ENCODE results near the gene PIPOX. TPM values are rescaled to one million over a fixed set of nuclear protein-coding genes. Genes with fewer than 3 reads are reported as not detected.

PIPOX gene
- total and polyA plus RNA-seq, 8 donors = 1.1 to 3.3 (median 2.2) TPM

DNA sequence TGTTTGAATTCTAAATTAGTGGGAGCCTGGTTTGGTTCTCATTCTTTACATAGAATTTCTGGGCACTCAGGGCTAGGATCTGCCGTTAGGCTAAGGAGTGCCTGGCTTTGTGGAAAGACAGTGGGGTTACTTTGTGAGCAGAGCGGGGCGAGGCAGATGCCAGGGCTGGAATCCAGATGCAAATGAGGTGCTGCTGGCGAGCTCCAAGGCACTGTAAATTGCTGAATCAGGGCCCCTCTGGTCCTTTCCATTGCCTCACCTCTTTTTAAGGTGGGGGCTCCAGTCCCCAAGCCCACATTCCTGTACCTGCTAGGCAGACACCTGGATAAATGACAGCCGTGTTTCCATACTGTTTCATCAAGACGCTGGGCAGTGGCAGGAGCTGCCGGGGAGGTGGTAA, 33.8 kb downstream of the PIPOX start:
- DNase-seq = no peak
- intact Hi-C loops (cut with DNase I) = no loop called here
- peak; percentile 39 for ATAC-seq
- no peak overlapping the region for H3K4me3 ChIP-seq
- no peaks in the 10 kb centered on the region for H3K9me3 ChIP-seq
- TF ChIP-seq, protein P1, sequence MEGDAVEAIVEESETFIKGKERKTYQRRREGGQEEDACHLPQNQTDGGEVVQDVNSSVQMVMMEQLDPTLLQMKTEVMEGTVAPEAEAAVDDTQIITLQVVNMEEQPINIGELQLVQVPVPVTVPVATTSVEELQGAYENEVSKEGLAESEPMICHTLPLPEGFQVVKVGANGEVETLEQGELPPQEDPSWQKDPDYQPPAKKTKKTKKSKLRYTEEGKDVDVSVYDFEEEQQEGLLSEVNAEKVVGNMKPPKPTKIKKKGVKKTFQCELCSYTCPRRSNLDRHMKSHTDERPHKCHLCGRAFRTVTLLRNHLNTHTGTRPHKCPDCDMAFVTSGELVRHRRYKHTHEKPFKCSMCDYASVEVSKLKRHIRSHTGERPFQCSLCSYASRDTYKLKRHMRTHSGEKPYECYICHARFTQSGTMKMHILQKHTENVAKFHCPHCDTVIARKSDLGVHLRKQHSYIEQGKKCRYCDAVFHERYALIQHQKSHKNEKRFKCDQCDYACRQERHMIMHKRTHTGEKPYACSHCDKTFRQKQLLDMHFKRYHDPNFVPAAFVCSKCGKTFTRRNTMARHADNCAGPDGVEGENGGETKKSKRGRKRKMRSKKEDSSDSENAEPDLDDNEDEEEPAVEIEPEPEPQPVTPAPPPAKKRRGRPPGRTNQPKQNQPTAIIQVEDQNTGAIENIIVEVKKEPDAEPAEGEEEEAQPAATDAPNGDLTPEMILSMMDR (IDR thresholded peaks at IDR 0.05) = no peak
- no peak overlapping the region for H3K27ac ChIP-seq
- H3K36me3 ChIP-seq = peaks cover 0 to 47% of the 10 kb centered on the region in 2 donors
- no peaks in the 10 kb centered on the region for H3K27me3 ChIP-seq
- H3K4me1 ChIP-seq = no peaks in the 10 kb centered on the region

DNA sequence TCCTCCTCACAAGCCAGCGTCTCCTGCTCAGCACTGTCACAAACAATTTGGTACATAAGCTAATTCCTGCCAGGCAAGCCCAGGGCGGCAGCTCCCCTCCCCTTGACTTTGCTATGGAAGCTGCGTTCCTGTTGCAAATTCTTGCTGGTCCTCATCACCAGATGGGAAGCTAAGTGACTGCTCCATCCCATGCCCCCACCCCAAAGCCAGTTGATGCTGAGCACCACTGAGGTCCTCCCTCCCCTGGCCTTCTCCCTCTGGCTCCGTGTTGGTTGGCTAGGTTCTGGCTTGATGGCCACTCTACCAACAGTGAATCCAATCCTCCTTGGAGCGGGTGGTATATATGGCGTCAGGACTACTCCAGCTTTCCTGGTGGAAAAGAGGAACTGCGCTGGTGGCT, 34.4 kb downstream of the PIPOX start:
- intact Hi-C loops (cut with DNase I) = no loop called here
- Histone ChIP-seq H3K27me3 (no peaks in the 10 kb centered on the region), H3K36me3 (peaks cover 0 to 53% of the 10 kb centered on the region in 2 donors), H3K4me3 (no peak overlapping the region), H3K9me3 (no peaks in the 10 kb centered on the region), H3K27ac (no peak overlapping the region), H3K4me1 (no peaks in the 10 kb centered on the region)
- no peak for ATAC-seq
- TF ChIP-seq, protein P1 (IDR thresholded peaks at IDR 0.05) = no peak
- DNase-seq = no peak

DNA sequence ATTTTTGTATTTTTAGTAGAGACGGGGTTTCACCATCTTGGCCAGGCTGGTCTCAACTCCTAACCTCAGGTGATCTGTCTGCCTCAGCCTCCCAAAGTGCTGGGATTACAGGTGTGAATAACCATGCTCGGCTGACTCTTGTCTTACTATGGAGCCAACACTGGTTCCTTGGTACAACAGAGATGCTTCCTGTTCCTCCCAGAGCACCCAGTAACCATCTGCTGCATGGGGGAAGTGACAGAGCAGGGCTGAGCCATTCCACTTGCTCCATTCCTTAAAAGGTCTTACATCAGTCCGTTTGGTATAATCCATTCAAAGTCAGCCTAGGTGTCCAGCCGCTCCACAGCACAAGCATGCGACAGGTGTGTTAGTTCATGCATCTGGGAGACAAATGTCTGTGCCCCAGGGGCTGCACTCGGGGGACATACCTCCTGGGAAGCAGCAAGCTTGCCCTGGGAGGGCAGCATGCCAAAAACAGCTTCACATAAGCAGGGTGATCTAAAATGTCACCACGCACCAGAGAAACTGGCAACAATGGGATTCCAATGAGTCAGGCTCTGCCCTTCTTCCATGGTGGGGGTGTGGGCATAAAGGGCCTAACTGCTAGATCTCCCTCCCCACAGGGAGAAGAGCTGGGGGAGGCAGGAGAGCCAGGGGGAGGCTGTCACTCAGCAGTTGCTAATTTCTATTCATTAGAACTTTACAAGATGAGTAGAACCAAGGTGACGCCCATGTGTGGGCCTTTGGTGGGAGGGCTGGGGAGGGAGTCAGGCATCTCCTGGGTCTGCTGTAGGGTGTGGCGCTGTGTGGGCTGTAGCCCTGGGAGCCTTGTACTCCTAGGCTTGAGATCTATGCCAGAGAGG, 35.5 kb downstream of the PIPOX start:
- DNase-seq = no peak
- intact Hi-C loops (cut with DNase I) = no loop called here
- TF ChIP-seq, protein P1 (IDR thresholded peaks at IDR 0.05) = no peak

DNA sequence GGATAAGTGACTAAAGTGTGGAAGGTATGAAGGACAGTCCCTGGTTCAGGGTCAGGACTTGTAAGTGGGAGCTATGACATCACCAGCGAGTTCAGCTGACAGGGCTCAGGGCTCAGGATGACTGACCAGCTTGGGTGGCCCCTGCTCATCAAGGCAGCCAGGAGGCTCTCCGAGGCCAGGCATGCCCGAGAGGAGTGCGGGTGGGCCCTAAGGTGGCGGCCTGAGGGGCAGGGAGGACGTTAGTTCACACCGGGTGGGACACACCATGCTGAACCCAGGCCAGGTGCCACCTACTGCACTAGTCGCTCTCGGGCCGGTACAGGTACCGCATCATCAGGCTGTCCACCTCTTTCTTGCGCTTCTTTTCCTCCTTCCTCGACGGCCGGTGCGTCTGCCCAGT, 36.5 kb downstream of the PIPOX start:
- ATAC-seq = no peak
- TF ChIP-seq, protein P1 (IDR thresholded peaks at IDR 0.05) = no peak
- no peaks in the 10 kb centered on the region for H3K9me3 ChIP-seq
- peaks cover 0 to 67% of the 10 kb centered on the region in 2 donors for H3K36me3 ChIP-seq
- H3K27me3 ChIP-seq = no peaks in the 10 kb centered on the region
- no peaks in the 10 kb centered on the region for H3K4me1 ChIP-seq
- H3K4me3 ChIP-seq = no peak overlapping the region
- DNase-seq = peak in 1 of 4 donors; percentile 69
- no peak overlapping the region for H3K27ac ChIP-seq
- intact Hi-C loops (cut with DNase I) = no loop called here

More for the DNA sequence above, 35.5 kb downstream of the PIPOX start:
- Histone ChIP-seq H3K27ac (no peak overlapping the region), H3K27me3 (no peaks in the 10 kb centered on the region), H3K9me3 (no peaks in the 10 kb centered on the region), H3K4me3 (no peak overlapping the region), H3K36me3 (peaks cover 0 to 63% of the 10 kb centered on the region in 2 donors), H3K4me1 (no peaks in the 10 kb centered on the region)
- no peak for ATAC-seq

DNA sequence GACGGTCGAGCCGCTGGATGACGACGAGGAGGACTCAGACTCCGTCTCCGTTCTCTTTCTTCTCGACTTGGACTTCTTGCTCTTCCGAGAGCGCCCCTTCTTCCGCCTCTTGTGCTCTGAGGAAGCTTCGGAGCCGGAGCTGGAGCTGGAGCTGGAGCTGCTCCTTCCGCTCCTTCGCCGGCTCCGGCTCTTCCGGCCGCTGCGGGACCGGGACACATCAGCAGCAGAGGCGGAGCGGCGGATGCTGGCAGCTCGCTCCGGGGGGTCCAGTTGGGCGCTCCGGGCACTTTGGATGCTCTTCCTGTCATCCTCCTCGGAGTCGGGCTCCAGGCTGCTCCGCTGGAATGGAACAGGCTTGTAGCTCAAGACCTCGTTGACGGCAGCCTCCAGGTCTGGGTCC, 36.9 kb downstream of the PIPOX start:
- intact Hi-C loops (cut with DNase I) = no loop called here
- Histone ChIP-seq H3K4me3 (no peak overlapping the region), H3K36me3 (peaks cover 0 to 69% of the 10 kb centered on the region in 2 donors), H3K4me1 (no peaks in the 10 kb centered on the region), H3K27me3 (no peaks in the 10 kb centered on the region), H3K27ac (no peak overlapping the region), H3K9me3 (no peaks in the 10 kb centered on the region)
- TF ChIP-seq, protein P1 (IDR thresholded peaks at IDR 0.05) = no peak
- DNase-seq (no peak), ATAC-seq (no peak)

Data from left lung (tissue), 10 donors.